PFSK-1 (cell line): ENCODE data around the gene DIAPH2.

ENCODE experiments used
- FOXP2 ChIP-seq: optimal IDR thresholded peaks from 2 replicates; pipeline ENCODE3; 2011; ENCODE audit warnings: borderline replicate concordance, control low read depth, inconsistent platforms; ENCODE audit not compliant: insufficient read depth; ENCODE audit errors: extremely low read length, extremely low read depth
- POLR2AphosphoS5 ChIP-seq: IDR thresholded peaks from 2 replicates; pipeline ENCODE4 v1.6.1; 2012; ENCODE audit warnings: low read depth, mild to moderate bottlenecking, control low read depth, low read length, moderate library complexity
- SIN3A ChIP-seq: IDR thresholded peaks from 2 replicates; pipeline ENCODE4 v1.6.1; 2012; ENCODE audit warnings: mild to moderate bottlenecking, low read length, moderate library complexity, borderline replicate concordance; ENCODE audit not compliant: insufficient read depth
- TAF1 ChIP-seq: IDR thresholded peaks from 2 replicates; pipeline ENCODE4 v1.6.1; 2012; ENCODE audit warnings: low read length, control low read depth, borderline replicate concordance; ENCODE audit not compliant: insufficient read depth
- TF ChIP-seq, protein P1 (sequence below), 2 experiments: IDR thresholded peaks; 2 replicates each; pipeline versions ENCODE4 v1.6.1 to v1.8.0; 2011 to 2012; ENCODE audit warnings: low read depth in 2 of 2, low read length in 2 of 2, control low read depth in 1 of 2, inconsistent platforms in 1 of 2, mild to moderate bottlenecking in 1 of 2, moderate library complexity in 1 of 2; ENCODE audit not compliant: insufficient read depth in 1 of 2

The DIAPH2 gene

DNA sequence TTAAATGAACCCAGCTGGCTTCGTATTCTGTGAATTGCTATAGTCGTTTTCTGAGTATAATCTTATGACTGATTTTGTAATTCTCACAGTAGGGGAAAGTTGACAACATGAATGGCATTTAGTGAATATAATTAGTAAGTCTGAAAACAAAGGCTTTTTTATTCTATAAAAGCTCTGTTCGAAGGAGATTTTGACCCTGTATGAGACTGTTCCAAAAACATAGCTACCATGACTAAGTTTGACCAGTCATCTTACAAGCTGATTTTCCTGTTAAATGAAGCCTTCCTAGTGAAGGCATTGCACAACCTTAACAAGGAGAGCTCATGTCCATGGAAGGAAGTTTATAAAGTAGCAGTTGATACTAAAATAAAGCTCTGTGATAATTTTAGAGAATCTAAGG lies 441.4 kb downstream of the DIAPH2 start:
- TF ChIP-seq SIN3A: no peak
- no peak for TF ChIP-seq TAF1
- no peak for TF ChIP-seq FOXP2
- TF ChIP-seq, protein P1, sequence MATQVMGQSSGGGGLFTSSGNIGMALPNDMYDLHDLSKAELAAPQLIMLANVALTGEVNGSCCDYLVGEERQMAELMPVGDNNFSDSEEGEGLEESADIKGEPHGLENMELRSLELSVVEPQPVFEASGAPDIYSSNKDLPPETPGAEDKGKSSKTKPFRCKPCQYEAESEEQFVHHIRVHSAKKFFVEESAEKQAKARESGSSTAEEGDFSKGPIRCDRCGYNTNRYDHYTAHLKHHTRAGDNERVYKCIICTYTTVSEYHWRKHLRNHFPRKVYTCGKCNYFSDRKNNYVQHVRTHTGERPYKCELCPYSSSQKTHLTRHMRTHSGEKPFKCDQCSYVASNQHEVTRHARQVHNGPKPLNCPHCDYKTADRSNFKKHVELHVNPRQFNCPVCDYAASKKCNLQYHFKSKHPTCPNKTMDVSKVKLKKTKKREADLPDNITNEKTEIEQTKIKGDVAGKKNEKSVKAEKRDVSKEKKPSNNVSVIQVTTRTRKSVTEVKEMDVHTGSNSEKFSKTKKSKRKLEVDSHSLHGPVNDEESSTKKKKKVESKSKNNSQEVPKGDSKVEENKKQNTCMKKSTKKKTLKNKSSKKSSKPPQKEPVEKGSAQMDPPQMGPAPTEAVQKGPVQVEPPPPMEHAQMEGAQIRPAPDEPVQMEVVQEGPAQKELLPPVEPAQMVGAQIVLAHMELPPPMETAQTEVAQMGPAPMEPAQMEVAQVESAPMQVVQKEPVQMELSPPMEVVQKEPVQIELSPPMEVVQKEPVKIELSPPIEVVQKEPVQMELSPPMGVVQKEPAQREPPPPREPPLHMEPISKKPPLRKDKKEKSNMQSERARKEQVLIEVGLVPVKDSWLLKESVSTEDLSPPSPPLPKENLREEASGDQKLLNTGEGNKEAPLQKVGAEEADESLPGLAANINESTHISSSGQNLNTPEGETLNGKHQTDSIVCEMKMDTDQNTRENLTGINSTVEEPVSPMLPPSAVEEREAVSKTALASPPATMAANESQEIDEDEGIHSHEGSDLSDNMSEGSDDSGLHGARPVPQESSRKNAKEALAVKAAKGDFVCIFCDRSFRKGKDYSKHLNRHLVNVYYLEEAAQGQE (IDR thresholded peaks at IDR 0.05; ENCODE audit: insufficient read depth in 1 of 2, low read depth in 2 of 2, low read length in 2 of 2): no peak
- TF ChIP-seq POLR2AphosphoS5: no peak

DNA sequence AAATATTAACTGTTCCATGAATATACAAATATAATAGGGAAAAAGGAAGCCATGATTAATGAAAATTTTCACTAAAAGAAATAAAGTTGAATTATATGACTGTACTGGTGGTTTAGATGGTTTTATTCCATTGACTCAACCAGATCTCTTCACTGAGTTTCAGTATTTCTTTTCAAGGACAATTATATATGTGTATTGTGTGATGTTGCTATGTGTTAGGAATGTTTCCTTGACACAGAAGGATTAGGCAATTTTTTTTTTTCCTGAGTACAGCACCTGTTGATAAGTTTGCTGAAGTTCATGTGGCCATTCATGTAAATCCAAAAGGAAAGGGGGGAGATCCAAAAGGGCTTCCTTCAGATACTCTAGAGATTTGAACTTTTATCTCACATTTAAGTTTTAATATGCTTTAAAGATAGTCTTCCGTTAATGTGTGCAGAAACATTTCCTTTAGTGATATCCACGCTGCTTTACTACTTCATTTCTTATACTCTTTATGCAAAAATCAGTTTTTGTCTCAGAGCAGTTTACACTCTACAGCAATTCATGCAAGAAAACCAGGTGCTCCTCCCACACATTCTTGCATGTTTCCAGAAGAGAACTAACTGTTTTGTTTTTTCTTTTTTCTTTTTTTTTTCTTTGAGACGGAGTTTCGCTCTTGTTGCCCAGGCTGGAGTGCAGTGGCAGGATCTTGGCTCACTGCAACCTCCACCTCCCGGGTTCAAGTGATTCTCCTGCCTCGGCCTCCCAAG lies 448.2 kb downstream of the DIAPH2 start:
- TF ChIP-seq FOXP2: no peak
- no peak for TF ChIP-seq TAF1

DNA sequence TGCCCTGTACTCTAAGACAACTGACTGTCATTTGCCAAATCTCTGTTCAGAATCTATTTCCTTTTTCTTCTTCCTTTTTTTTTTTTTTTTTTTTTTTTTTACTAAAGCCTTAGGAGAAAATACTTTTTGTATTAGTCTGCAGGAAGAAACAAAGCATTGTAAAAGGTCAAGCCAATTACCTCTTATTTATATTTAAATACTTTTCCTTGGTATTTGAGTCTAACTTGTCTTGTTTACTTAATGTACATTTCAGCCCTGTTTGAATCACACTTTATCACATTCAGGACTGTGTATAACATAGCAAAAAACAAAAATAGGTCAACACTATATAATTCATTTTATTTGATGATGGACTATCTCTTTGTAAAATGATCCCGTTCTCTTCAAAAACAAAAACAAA lies 461.3 kb downstream of the DIAPH2 start:
- TF ChIP-seq SIN3A (no peak), POLR2AphosphoS5 (no peak), FOXP2 (no peak)

DNA sequence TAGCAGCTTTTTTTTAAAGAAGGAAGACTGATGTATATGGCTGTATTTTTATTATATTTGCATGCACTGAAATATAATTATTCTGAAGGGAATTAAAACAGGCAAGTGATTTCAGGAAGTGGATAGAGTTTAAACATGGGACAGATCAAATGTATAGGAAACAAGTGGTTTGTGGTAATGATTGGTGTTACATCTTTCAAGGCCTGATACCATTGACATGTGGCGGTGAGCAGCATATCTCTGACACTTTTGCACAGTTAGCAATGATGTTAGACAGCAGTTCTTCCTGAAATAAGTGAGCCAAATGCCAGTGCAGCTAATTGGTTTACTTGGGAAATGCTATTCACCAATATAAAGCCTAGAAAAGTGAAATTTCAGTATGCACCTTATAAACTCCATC lies 471.2 kb downstream of the DIAPH2 start:
- TF ChIP-seq, protein P1 (IDR thresholded peaks at IDR 0.05; ENCODE audit: insufficient read depth in 1 of 2, low read depth in 2 of 2, low read length in 2 of 2): no peak
- TF ChIP-seq FOXP2 (no peak), POLR2AphosphoS5 (no peak), SIN3A (no peak), TAF1 (no peak)

DNA sequence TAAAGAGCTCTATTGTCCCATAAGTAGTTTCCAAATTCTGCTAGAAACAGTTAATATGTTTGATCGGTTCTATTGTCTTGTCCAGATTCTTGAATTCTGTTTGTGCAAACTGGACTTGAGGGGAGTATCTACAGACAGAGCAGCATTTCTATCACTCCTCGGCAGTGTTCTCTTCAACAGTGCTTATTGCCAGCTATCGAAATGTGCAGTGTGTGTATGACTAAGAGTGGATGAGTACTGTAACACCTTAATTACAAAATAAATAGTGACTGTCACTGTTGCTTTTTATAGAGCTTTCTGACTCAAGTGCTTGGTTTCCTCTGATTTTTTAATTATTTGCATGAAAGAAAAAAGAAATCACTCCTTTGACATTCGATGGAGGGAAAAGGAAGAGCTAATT lies 473.6 kb downstream of the DIAPH2 start:
- TF ChIP-seq POLR2AphosphoS5: no peak
- TF ChIP-seq TAF1: no peak
- TF ChIP-seq SIN3A: no peak
- no peak for TF ChIP-seq FOXP2
- TF ChIP-seq, protein P1 (IDR thresholded peaks at IDR 0.05; ENCODE audit: insufficient read depth in 1 of 2, low read depth in 2 of 2, low read length in 2 of 2): no peak
